GM15510 (cell line): ENCODE data around the gene SERGEF.

Experiments
- POLR2A ChIP-seq: IDR thresholded peaks from 3 replicates; pipeline ENCODE4 v1.6.1; 2011; ENCODE audit warnings: borderline replicate concordance; ENCODE audit not compliant: insufficient read length; ENCODE audit errors: extremely low read depth

The SERGEF gene

DNA sequence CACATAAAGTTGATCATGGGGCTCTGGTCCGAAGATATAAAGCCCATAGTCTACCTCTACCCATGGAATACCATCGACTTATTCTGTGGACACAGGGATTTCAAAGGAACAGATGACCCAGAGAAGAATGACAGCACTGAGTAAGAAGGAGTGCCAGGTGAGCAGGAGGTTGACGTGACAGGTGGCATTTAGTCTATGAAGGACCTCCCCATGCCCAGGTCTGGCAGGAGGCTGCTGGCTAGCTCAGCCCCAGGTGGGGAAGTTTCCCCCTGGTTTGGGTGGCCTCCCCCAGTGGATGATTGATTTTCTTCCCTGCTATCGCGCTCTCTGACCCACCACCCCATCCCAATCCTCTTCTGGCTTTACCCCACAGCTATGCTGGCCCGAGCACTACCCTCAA, 239.2 kb downstream of the SERGEF start:
- TF ChIP-seq POLR2A = no peak

DNA sequence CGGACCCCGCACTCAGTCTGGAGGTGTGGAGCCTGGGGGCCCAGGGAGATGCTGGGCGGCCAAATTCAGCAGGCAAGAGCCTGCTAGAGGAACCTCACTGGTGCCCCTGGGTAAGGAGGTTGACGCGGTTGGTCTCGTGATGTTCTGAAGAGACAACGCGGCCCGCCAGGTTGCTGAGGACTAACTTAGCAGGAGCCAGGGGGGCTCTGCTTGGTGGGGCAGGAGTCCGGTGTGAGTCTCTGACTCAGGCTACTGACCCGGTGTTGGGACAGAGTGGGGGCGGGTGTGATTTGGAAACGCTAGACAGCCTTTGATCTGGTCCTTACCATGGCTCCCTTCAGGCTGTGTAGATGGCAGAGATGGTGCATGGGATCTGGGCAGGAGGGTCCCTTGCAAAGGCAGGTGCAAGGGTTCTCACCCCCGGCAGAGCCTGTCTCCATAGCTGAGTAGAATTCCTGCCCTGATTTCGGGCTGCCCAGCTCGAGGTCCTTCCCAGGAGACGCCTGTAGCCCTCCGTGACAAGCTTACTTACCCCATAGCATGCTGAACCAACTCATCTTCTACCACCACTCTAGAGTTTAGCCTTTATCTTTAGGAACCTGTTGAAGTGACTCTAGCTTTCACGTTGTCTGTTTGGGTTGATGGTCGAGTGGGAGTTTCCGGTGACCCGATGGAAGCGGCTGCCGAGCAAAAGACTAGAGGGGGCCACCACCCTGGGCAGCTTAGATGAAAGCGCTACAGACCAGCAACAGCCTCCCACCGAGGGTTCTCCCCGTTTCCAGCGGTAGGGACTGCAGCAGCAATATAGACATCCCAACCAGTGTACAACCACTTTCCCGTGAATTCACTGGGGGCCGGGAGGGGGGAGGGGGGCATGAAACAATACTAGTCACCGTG, 239.9 kb downstream of the SERGEF start:
- TF ChIP-seq POLR2A = no peak

DNA sequence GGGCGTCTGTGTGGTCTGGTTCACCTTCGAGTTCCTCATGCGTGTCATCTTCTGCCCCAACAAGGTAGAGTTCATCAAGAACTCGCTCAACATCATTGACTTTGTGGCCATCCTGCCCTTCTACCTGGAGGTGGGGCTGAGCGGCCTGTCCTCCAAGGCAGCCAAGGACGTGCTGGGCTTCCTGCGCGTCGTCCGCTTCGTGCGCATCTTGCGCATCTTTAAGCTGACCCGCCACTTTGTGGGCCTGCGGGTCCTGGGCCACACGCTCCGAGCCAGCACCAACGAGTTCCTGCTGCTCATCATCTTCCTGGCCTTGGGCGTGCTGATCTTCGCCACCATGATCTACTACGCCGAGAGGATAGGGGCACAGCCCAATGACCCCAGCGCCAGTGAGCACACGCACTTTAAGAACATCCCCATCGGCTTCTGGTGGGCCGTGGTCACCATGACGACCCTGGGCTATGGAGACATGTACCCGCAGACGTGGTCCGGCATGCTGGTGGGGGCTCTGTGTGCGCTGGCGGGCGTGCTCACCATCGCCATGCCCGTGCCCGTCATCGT, 240.9 kb downstream of the SERGEF start:
- TF ChIP-seq POLR2A = no peak

DNA sequence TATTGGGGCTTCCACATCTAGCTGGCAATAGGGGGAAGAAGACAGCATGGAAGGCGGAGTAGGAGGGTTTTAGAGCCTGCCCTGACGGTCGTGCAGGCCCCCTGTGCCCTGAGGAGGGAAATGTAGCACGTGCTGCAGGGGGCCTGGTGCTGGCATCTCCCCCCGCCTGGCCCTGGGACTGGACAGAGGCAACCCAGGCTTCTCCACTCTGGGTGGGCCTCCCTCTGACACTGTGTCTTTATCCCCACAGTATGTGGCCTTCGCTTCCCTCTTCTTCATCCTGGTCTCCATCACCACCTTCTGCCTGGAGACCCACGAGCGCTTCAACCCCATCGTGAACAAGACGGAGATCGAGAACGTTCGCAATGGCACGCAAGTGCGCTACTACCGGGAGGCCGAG, 241.4 kb downstream of the SERGEF start:
- TF ChIP-seq POLR2A = no peak

DNA sequence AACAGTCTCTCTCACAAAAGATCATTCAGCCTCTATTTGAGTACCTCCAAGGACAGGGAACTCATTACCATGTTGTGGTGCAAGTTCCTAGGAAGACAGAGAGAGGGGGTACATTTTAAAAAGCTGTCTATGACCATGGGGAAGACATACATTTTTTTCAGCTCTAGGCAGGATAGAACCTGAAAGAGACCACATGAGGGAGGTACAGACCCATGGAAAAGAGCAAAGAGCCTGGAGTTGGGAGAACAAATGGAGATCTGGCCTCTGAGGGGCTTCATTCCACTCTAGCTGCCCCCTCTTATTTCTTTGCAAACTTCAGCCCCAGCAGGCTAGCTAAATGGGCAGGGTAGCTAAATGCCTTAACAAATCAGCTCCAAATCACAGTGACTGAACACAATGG, 241.9 kb downstream of the SERGEF start:
- no peak for TF ChIP-seq POLR2A

DNA sequence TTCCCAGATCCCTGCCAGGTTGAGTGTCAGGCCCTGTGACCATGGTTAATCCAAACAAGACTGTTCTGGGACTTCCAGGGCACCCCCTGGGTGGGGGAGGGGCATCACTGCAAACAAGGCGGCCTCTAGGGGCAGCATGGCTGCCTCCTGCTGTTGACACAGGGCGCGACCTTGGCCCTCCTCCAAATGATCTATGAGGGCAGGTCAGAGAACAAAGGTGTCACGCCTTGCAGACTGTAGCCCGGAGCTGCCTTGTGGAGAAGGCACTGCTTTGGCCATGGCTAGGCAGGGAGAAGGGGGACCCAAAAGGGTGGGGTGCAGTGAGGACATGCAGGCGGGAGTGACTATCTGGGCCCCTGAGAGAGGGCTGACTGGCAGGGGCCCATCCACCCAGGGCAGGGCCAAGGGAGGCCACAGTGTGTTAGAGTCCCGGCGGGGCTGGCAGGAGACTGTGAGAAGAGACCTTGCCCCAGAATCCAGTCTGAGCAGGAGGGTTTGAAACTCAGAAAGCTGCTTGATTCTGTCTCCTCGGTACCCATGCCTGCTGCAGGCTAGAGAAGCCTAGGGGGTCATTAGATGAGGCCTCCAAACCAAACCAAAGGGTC, 242.7 kb downstream of the SERGEF start:
- no peak for TF ChIP-seq POLR2A

DNA sequence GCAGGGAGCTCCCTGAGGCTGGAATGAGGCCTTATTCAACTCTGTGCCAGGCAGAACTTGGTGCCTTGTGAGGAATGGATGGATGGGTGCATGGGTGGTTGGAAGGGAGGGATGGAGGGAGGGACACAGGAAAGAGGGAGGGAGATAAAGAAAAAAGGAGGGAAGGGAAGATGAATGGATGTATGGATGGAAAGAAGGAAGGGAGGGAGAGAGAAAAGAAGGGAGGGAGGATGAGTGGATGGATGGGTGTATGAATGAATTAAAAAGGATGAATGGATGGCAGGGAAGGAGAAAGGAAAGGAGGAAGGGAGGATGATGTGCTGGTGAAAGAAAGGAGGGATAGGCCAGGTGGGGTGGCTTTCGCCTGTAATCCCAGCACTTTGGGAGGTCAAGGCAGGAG, 243.6 kb downstream of the SERGEF start:
- TF ChIP-seq POLR2A = no peak

DNA sequence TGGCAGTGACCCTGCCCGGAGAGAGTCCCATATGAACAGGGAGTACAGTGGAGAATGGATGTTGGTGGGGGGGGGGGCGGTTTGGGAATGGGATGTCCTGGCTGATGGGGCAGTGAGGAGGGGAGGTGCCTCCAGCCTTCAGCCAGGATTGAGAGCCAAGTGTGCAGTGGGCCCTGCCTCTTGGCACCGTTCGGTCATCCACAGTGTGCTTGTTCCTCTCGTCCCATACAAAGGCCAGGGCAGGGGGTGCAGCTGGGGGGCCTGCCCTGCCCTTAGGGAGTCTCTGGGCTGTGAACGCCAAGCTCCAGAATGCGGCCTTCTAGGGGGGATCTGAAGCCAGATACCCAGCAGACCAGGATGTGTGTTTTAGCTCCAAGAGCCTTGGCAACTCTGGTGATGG, 244.3 kb downstream of the SERGEF start:
- TF ChIP-seq POLR2A = no peak

DNA sequence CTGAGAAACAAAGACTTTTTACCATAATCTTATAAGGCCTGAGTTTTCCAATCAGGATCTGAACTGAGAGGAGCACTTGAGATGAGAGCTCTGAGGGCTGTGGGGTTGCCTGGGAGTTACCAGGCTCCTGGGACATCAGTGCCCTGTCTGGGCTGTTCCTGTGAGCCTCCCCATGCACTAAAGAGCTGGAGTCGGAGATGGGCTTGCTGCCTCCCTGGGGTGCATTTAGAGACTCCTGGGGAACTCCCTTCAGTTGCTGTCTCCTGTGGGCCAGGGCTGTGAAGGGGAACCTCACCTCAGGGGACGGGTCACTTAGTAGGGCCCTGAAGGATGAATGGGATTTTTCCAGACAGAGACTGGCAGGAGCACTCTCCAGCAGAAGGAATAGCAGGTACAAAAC, 244.9 kb downstream of the SERGEF start:
- no peak for TF ChIP-seq POLR2A

DNA sequence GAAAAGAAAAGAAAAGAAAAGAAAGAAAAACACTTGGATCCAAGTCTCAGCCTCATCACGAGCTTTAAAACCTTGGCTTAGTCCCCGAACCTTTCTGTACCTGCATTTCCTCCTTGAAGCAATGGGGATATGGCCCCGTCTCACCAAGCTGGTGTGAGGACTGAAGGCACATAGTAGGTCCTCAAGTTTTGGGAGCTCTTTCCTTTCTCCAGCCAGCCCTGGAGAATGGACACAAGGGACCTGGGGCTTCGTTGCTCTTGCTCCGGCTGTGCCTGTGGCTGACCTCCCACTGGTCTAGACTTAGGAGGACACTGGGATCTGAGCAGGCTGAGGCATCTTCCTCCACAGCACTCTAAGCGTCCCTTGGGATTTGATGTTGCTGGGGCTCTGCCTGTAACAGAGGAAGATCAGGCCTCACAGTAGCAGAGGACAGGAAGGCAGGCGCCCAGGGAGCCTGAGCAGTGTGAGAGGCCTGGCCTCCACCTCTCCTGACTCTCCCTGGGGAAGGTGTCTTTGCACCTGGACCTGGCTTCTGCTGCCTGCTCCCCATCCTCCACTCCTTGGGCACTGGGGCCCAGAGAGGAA, 245.5 kb downstream of the SERGEF start:
- TF ChIP-seq POLR2A = no peak

DNA sequence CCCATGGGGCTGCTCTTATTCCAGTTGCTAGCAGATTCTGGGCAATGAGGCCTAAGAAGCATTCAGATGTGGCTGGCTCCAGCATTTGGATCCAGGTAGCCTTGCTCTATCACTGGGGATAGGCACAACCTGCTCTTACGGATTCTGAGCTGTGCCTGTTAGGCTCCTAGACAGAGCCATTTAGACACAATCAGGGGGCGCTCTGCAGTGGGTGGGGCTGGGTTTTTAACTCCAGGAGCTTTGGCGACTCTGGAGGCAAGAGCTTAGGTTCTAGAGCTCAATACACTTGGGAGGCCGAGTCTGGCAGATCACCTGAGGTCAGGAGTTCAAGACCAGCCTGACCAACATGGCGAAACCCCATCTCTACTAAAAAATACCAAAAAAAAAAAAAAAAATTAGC, 246.3 kb downstream of the SERGEF start:
- TF ChIP-seq POLR2A = no peak

DNA sequence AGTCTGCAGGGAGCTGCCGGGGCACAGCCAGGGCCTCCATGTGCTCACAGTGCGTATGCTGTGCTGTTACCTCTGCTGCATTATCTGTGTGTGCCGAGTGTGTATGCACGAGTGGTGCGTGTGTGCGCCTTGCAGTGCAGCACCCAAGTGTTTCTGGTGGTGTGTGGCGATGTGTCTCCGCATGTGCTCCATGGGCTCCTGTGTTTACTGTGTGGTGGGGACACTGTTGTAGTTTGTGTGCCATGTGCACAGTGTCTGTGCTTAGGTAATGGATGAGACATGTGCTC, 246.8 kb downstream of the SERGEF start:
- TF ChIP-seq POLR2A = no peak

DNA sequence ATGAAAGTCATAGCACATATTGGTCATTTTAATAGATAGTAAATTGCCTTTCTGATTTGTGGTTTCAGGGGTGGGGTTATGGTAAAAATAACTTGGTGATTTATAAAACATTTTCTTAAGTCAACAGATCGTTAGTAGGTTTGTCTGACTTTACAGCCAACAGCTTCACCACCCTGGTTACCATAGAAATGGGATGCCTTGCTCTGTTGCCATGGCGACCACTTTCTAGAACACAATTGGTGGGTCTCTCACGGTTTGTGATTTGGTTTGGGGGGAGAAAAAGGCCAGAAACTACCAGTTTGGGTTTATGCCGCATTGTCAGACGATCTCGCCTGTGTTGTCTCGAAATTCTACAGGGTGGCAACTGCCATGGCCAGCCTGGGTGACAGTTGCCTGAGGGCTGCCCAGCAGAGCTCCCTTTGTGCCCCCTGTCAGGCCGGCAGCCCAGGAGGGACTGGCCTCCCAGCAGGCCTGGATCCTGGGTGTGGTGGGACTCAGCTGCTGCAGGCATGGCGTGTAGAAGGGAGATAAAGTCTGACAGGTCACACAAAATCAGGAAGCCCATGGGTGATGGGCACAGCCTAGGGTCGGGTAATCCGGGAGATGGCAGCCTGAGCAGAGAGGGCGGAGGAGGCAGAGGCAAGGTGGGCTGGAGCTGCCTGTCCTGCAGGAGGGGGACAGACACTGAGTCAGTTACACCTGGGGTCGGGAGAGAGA, 247.3 kb downstream of the SERGEF start:
- no peak for TF ChIP-seq POLR2A

DNA sequence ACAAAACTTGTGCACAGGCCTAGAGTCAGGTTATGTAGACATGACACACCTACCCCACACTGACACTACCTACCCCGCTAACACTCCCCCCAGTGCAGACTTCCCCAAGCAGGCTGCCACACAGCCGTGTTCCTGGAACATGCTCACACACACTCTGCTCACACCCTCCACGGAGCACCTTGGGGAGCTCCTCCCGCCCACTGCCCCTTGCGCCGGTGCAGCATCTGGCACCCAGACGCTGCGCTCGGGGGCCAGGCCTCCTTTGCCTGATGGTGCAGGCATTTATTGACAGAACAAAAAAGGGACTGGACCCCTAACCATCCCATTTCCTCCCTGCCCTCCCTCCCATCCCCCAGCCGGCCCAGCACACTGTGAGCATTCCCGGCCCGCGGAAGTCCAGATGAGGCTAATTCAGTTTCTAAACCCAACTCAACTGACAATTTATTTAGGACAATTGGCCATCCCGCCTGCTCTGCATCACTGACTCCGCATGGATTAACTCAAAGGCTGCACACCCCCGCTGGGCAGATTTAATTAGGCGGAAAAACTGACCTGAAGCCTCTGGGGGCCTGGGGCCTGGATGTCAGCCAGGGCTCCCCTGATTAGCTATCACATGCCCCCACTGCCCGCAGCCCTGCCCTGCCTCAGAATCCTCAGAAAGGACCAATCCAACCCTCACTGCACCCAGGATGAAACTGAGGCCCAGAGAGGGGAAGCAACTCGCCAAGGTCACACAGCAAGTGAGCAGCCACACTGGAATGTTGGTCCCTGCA, 248.2 kb downstream of the SERGEF start:
- TF ChIP-seq POLR2A = no peak

DNA sequence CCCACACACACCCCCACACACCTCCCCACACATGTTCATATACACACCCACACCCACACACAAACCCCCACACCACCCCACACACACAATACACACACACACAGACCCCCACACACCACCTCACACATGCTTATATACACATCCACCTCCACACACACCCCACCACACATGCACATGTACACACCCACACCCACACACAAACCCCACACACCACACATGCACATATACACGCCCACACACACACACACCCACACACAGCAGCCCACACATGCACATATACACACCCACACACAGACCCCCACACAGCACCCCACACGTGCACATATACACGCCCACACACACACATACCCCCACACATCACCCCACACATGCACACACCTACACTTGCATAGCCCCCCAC, 249.1 kb downstream of the SERGEF start:
- TF ChIP-seq POLR2A = no peak

DNA sequence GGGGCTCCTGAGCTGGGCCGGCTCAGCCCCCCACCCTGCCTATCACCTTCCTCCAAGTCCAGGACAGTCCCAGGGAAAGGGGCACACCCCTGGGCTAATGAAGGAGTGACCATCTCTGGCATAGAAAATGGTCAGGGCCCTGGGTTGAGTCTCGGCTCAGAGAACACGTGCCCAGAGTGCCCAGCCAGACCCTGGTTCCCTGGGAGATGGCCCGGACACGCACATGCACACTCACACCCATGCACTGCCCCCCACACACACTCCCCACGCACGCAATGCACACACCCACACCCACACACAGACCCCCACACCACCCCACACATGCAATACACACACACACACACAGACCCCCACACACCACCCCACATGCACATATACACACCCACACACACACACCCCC, 249.6 kb downstream of the SERGEF start:
- TF ChIP-seq POLR2A = no peak
